IMR-90 (cell line): Measurements from ENCODE around the gene TEX13C. TPM values are rescaled to one million over a fixed set of nuclear protein-coding genes. Genes with fewer than 3 reads are reported as not detected.

Source experiments
- ATAC-seq: fragments of 200-7000 bp; cut with Tn5 transposase; 2 replicates; pipeline ENCODE4 v1.9.1; 2020; ENCODE audit warnings: low read depth, mild to moderate bottlenecking, moderate library complexity
- BruUV-seq: library from RNA; stranded (reverse); fragments of 400-500 nt; replicated peaks from 2 replicates; lab custom pipeline; 2021; lab: Mats Ljungman, UMichigan
- CTCF ChIA-PET: fragments of 300-600 bp; formaldehyde crosslinking; extraction: SDS; loops from one replicate; lab custom pipeline; 2021; ENCODE audit warnings: antibody characterized with exemption; lab: Yijun Ruan, JAX
- POLR2A ChIA-PET: fragments of 300-600 bp; sonication (Branson Sonifier 250); formaldehyde crosslinking; loops from one replicate; lab custom pipeline; 2022; ENCODE audit warnings: antibody characterized with exemption; ENCODE audit not compliant: unreplicated experiment; lab: Charles Lee
- DNase-seq: peaks from one replicate; pipeline ENCODE4 v3.0.0; 2013
- H2AFZ ChIP-seq: replicated peaks from 2 replicates; pipeline ENCODE3; 2013; ENCODE audit warnings: low read length, mild to moderate bottlenecking; ENCODE audit not compliant: poor library complexity
- H2AK5ac ChIP-seq: 2 replicates; pipeline ENCODE4 v1.6.1; 2013; ENCODE audit warnings: low read depth, low read length, inconsistent platforms
- H2AK9ac ChIP-seq: replicated peaks from 2 replicates; pipeline ENCODE3; 2013; ENCODE audit warnings: mild to moderate bottlenecking, low read depth, low read length, moderate library complexity; ENCODE audit not compliant: poor library complexity
- H2BK120ac ChIP-seq: 2 replicates; pipeline ENCODE4 v1.6.1; 2013; ENCODE audit warnings: low read depth, low read length, inconsistent platforms
- H2BK15ac ChIP-seq: 3 replicates; pipeline ENCODE4 v1.6.1; 2013; ENCODE audit warnings: low read depth, low read length, inconsistent platforms
- H2BK20ac ChIP-seq: 2 replicates; pipeline ENCODE4 v1.6.1; 2013; ENCODE audit warnings: low read depth, mild to moderate bottlenecking, inconsistent platforms, low read length, moderate library complexity
- H2BK5ac ChIP-seq: 2 replicates; pipeline ENCODE4 v1.6.1; 2013; ENCODE audit warnings: mild to moderate bottlenecking, low read depth, low read length, inconsistent platforms; ENCODE audit not compliant: poor library complexity, severe bottlenecking
- H3K14ac ChIP-seq: replicated peaks from 2 replicates; pipeline ENCODE4 v1.6.1; 2013; ENCODE audit warnings: low read depth, low read length, inconsistent platforms
- H3K18ac ChIP-seq: 2 replicates; pipeline ENCODE4 v1.6.1; 2013; ENCODE audit warnings: low read depth, low read length, control low read depth
- H3K23ac ChIP-seq: 2 replicates; pipeline ENCODE4 v1.6.1; 2013; ENCODE audit warnings: low read depth, low read length, inconsistent platforms
- H3K27ac ChIP-seq: 2 replicates; pipeline ENCODE4 v1.5.1; 2013; ENCODE audit warnings: mild to moderate bottlenecking, control low read depth, low read length; ENCODE audit not compliant: insufficient read depth
- H3K27me3 ChIP-seq: 2 replicates; pipeline ENCODE4 v1.6.1; 2013; ENCODE audit warnings: low read length; ENCODE audit not compliant: control insufficient read depth, insufficient read depth
- H3K36me3 ChIP-seq: 2 replicates; pipeline ENCODE4 v1.6.1; 2013; ENCODE audit warnings: low read length, mixed read lengths; ENCODE audit not compliant: control insufficient read depth, insufficient read depth
- H3K4ac ChIP-seq: 2 replicates; pipeline ENCODE4 v1.6.1; 2013; ENCODE audit warnings: low read depth, low read length, inconsistent platforms
- H3K4me1 ChIP-seq: 2 replicates; pipeline ENCODE4 v1.6.1; 2013; ENCODE audit warnings: low read length, mixed read lengths; ENCODE audit not compliant: control insufficient read depth, insufficient read depth
- H3K4me2 ChIP-seq: 2 replicates; pipeline ENCODE4 v1.6.1; 2013; ENCODE audit warnings: low read depth, mild to moderate bottlenecking, control low read depth, low read length, moderate library complexity
- H3K4me3 ChIP-seq: 2 replicates; pipeline ENCODE4 v1.5.1; 2013; ENCODE audit warnings: low read depth, mild to moderate bottlenecking, control low read depth, low read length, moderate library complexity; ENCODE audit not compliant: insufficient read depth
- H3K56ac ChIP-seq: 2 replicates; pipeline ENCODE4 v1.6.1; 2013; ENCODE audit warnings: low read length, inconsistent platforms; ENCODE audit not compliant: insufficient read depth; ENCODE audit errors: extremely low read depth
- H3K79me1 ChIP-seq, 2 experiments: 2 replicates each; pipeline ENCODE4 v1.6.1; 2013; ENCODE audit warnings: low read length in 2 of 2, inconsistent platforms in 1 of 2, low read depth in 1 of 2
- H3K9ac ChIP-seq: 2 replicates; pipeline ENCODE4 v1.6.1; 2013; ENCODE audit warnings: low read depth, low read length, control low read depth
- H3K9me1 ChIP-seq: 2 replicates; pipeline ENCODE4 v1.6.1; 2013; ENCODE audit warnings: low read length, inconsistent platforms; ENCODE audit not compliant: insufficient read depth
- H3K9me3 ChIP-seq: 2 replicates; pipeline ENCODE4 v1.6.1; 2013; ENCODE audit warnings: low read length; ENCODE audit not compliant: control insufficient read depth, insufficient read depth
- H4K20me1 ChIP-seq: 2 replicates; pipeline ENCODE4 v1.6.1; 2013; ENCODE audit warnings: low read length, inconsistent platforms; ENCODE audit not compliant: insufficient read depth
- H4K5ac ChIP-seq: 2 replicates; pipeline ENCODE4 v1.6.1; 2013; ENCODE audit warnings: mild to moderate bottlenecking, low read depth, low read length, control low read depth
- H4K8ac ChIP-seq, 2 experiments: 2 replicates each; pipeline ENCODE4 v1.6.1; 2013; ENCODE audit warnings: low read depth in 2 of 2, low read length in 2 of 2, control low read depth in 1 of 2, inconsistent platforms in 1 of 2
- H4K91ac ChIP-seq: 2 replicates; pipeline ENCODE4 v1.6.1; 2013; ENCODE audit warnings: low read depth, low read length, inconsistent platforms; ENCODE audit not compliant: insufficient read depth
- BHLHE40 ChIP-seq: fragments of 150-350 bp; IDR thresholded peaks from 2 replicates; pipeline ENCODE4 v1.6.1; 2016; ENCODE audit warnings: mild to moderate bottlenecking, low read depth, low read length
- CEBPB ChIP-seq: IDR thresholded peaks from 2 replicates; pipeline ENCODE4 v1.6.1; 2012; ENCODE audit warnings: low read depth, low read length, improper control_type of control experiment
- CTCF ChIP-seq: conservative IDR thresholded peaks from 2 replicates; pipeline ENCODE4 v1.5.1; 2012; ENCODE audit warnings: mild to moderate bottlenecking, low read depth, low read length, improper control_type of control experiment
- ELK1 ChIP-seq: fragments of 150-350 bp; IDR thresholded peaks from 2 replicates; pipeline ENCODE4 v1.6.1; 2016; ENCODE audit warnings: low read depth, mild to moderate bottlenecking, low read length, moderate library complexity, borderline replicate concordance
- MAFK ChIP-seq: IDR thresholded peaks from 2 replicates; pipeline ENCODE4 v1.6.1; 2012; ENCODE audit warnings: low read depth, low read length, improper control_type of control experiment
- MAZ ChIP-seq: IDR thresholded peaks from 2 replicates; pipeline ENCODE4 v1.6.1; 2012; ENCODE audit warnings: low read depth, mild to moderate bottlenecking, low read length, improper control_type of control experiment, moderate library complexity, borderline replicate concordance
- RAD21 ChIP-seq: IDR thresholded peaks from 2 replicates; pipeline ENCODE4 v1.6.1; 2012; ENCODE audit warnings: low read length, improper control_type of control experiment
- RCOR1 ChIP-seq: IDR thresholded peaks from 2 replicates; pipeline ENCODE4 v1.6.1; 2012; ENCODE audit warnings: mild to moderate bottlenecking, low read length, improper control_type of control experiment; ENCODE audit not compliant: insufficient replicate concordance
- SMC3 ChIP-seq: fragments of 150-350 bp; IDR thresholded peaks from 2 replicates; pipeline ENCODE4 v1.6.1; 2016; ENCODE audit warnings: low read depth, mild to moderate bottlenecking, antibody characterized with exemption, low read length, moderate library complexity
- WGBS, 2 experiments: methylation state at CpG; one replicate each; pipeline versions ENCODE4 v1.1.5 to v1.1.7; 2013; ENCODE audit warnings: missing lambda C conversion rate in 2 of 2; ENCODE audit not compliant: insufficient read length in 1 of 2; ENCODE audit errors: extremely low coverage in 2 of 2; 5-methylcytosine and 5-hydroxymethylcytosine counted together
- dilution Hi-C: fragments of 300-500 bp; cut with HindIII; formaldehyde crosslinking; loops from one replicate; pipeline ENCODE4 v1.14.3; 2018; ENCODE audit warnings: low sequenced_read_pairs; ENCODE audit not compliant: unreplicated experiment
- in situ Hi-C: fragments of 300-500 bp; cut with MboI; formaldehyde crosslinking; loops from 3 replicates; pipeline ENCODE4 v1.14.3; 2019; ENCODE audit warnings: low sequenced_read_pairs, inconsistent platforms, mixed read lengths
- intact Hi-C: fragments of 100-400 bp; cut with micrococcal nuclease; formaldehyde crosslinking; loops from 2 replicates; pipeline ENCODE4 v1.10.0; 2022
- polyA plus RNA-seq, 3 experiments: library from polyadenylated mRNA; depleted of rRNA; stranded (reverse); fragments of >200 nt; gene quantifications; 2 replicates each; pipeline ENCODE4 v1.2.3, GENCODE V29; 2012; ENCODE audit warnings: low replicate concordance in 1 of 3
- total RNA-seq: library from RNA; depleted of rRNA; stranded (reverse); fragments of >200 nt; gene quantifications from 2 replicates; pipeline ENCODE4 v1.2.3, GENCODE V29; 2012

TEX13C gene
- total and polyA plus RNA-seq, 2 of the 4 experiments (the other 2 are of a cell fraction) = not detected

GRCh38 chrX:125327891-125328290 lies 8.2 kb downstream of the TEX13C start:
- no peak overlapping the region for H3K27ac ChIP-seq
- ATAC-seq = no peak
- dilution Hi-C loops (no loop called here), in situ Hi-C loops (no loop called here), intact Hi-C loops (no loop called here)
- no peaks in the 10 kb centered on the region for H3K27me3 ChIP-seq
- no peaks in the 10 kb centered on the region for H4K20me1 ChIP-seq
- no peak overlapping the region for H3K4me3 ChIP-seq
- no peak overlapping the region for H2BK15ac ChIP-seq
- POLR2A ChIA-PET = no interaction called here
- DNase-seq = no peak
- no peak overlapping the region for H3K9ac ChIP-seq
- no peak overlapping the region for H3K23ac ChIP-seq
- 96% methylated on average over 5 of the region's 12 CpGs; no CpG with 5 or more reads in 1 of the 2 experiments for WGBS, 2 experiments
- CTCF ChIA-PET = no interaction called here
- H3K4me2 ChIP-seq = no peak overlapping the region
- TF ChIP-seq BHLHE40 = no peak
- TF ChIP-seq RCOR1 = no peak
- no peak for TF ChIP-seq RAD21
- TF ChIP-seq ELK1 = no peak
- TF ChIP-seq MAFK = no peak
- no peak for TF ChIP-seq MAZ
- no peak for TF ChIP-seq SMC3
- TF ChIP-seq CEBPB = no peak
- TF ChIP-seq CTCF = no peak
- H3K14ac ChIP-seq = no peak overlapping the region
- no peak overlapping the region for H3K18ac ChIP-seq
- no peak overlapping the region for H2BK120ac ChIP-seq
- H2BK20ac ChIP-seq = no peak overlapping the region
- H3K4ac ChIP-seq = no peak overlapping the region
- no peak overlapping the region for H2AK5ac ChIP-seq
- H4K8ac ChIP-seq = no peak overlapping the region
- no peak overlapping the region for H2AFZ ChIP-seq
- no TSS peak for BruUV-seq
- H4K5ac ChIP-seq = no peak overlapping the region
- no peaks in the 10 kb centered on the region for H3K36me3 ChIP-seq
- H2BK5ac ChIP-seq = no peak overlapping the region
- no peaks in the 10 kb centered on the region for H3K79me1 ChIP-seq
- H3K56ac ChIP-seq = no peak overlapping the region
- H3K4me1 ChIP-seq = no peaks in the 10 kb centered on the region
- H2AK9ac ChIP-seq = no peak overlapping the region
- H3K9me3 ChIP-seq = no peaks in the 10 kb centered on the region
- no peaks in the 10 kb centered on the region for H3K9me1 ChIP-seq
- H4K91ac ChIP-seq = no peak overlapping the region
